GM12801 (cell line): ENCODE measurements around the gene ZNF469.

ENCODE experiments used
- CTCF ChIP-seq: IDR thresholded peaks from one replicate; pipeline ENCODE4 v1.5.1; 2011; ENCODE audit warnings: control low read depth; ENCODE audit not compliant: insufficient read length; ENCODE audit errors: extremely low read depth

ZNF469 gene

DNA sequence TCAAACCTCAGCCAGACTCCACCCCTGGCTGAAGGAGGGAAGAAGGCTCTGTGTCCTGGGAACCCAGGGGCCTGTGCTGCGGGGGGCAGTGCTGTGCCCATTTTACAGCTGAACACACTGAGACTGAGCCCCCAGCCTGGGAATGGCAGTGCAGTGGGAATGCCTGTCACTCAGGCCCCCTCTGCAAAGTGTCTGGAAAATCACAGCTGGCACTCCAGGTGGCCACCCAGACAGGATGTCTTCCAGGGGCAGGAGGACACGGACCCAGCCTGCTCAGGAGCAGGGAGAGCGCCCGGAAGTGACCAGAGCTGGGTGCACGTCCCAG is 32.6 kb downstream of the ZNF469 start:
- no peak for TF ChIP-seq CTCF

GRCh38 chr16:88415713-88416323 is 33.1 kb downstream of the ZNF469 start:
- TF ChIP-seq CTCF, result no peak

DNA sequence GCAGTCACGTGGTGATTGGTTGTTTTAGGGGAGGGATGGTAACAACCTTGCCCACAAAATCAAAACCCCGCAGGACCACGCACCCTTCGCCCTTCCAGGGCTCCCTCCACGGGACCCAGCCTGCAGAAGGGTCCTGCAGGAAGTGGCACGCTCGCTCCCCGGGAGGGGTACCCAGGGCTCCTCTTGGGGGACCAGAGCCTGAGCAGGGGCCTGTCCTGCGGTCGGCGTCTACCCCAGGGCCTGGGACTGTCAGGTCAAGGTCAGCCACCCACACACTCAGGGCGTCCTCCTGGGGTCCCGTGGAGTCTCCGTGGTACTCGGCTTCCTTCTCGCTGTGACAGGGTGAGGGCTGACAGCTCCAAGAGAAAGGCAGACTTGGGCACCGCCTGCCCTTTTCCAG is 33.9 kb downstream of the ZNF469 start:
- TF ChIP-seq CTCF, result no peak

DNA sequence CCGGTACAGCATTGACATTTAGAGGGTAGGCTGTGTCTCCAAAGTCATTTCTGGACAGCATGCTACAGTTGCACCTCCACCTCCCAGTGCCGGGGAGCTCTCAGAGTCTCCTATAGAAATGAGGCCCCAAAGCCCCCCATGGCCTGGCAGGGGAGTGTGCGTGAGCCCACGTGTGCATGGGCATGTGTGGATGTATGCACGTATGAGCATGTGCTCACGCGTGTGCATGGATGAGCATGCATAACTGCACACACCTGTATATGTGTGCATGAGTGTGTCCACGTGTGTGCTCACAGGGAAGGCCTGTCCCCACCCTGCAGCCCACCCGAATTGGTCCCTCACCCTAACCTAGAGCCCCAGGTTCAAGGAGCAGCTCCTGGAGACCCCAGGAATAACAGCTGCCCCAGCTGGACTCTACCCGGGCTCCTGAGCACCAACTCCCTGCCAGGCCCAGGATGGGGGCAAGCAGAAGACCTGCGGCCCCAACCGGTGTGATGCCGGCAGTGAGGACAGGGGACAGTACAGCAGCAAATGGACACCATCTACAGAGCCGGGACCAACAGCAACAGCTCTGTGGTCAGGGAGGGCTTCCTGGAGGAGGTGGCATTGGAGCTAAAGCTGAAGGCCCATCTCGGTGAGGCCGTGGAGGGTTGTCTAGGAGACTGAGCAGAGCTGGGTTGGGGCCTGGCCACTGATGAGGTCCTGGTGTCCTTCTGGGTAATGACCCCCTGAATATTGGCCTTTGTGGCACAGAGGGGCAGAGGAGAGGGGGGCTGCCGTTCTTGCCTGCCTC is 35.1 kb downstream of the ZNF469 start:
- TF ChIP-seq CTCF, result no peak

DNA sequence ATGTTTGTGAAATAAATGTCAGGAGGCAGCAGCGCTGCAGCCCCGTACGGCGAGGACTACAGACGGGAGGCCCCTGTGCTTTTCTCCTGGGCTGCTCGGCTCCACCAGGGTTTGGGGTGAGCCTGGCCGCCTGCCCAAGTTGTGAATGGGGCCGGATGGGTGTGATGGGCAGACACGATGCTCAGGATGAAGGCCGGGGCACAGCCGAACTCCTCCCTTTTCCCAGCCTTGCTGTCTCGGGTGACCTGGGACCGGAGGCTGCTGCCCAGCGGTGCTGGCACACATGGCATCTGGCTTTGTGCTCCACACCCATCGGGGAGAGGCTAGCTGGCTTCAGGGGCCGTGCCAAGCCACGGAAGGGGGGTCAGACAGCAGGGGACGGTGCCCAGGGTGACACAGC is 36.1 kb downstream of the ZNF469 start:
- TF ChIP-seq CTCF, result no peak

DNA sequence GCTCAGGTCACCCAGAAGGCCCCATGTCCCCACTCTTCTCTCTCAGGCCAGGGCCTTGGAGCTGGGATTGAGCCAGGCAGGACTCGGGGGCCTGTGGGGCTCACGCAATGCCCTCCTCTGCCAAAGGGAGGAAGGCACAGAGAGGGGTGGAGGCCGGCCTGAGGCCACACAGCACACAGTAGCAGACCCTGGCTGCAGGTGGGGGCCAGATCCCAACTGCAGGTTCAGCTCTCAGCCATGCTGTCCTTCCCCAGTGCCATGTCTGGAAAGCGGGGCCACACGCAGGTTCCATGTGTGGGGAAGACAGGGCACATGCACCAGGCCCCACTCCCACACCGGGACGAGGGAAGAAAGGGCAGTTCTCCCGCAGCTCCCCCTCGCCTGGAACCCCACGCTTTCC is 37.0 kb downstream of the ZNF469 start:
- TF ChIP-seq CTCF, result no peak

DNA sequence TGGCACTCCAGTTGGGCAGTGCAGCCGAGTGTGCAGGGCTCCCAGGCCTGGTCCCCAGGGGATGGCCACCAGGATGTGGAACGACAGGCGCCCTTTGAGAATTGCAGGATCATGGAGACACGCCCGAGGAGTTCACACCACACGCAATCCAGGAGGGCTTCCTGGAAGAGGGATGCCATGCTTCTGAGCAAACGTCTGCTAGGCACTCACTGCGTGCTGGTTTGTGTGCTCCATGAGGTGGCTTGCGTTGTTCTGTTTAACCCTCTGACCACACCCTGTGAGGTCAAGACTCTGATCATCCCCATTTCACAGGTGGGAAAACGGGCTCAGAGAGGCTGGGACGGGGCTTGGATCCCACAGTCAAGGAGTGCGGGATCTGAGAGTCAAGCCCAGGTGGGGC is 37.7 kb downstream of the ZNF469 start:
- no peak for TF ChIP-seq CTCF
